GM12878 (cell line): ENCODE results near the gene ABCC3. TPM values are rescaled to one million over a fixed set of nuclear protein-coding genes. Genes with fewer than 3 reads are reported as not detected.

Source experiments
- ATAC-seq: fragments of 200-7000 bp; cut with Tn5 transposase; 3 replicates; pipeline ENCODE4 v1.9.1; 2020; ENCODE audit warnings: mild to moderate bottlenecking, moderate library complexity
- BruUV-seq: library from RNA; stranded (reverse); fragments of 400-500 nt; replicated peaks from 2 replicates; lab custom pipeline; 2021; lab: Mats Ljungman, UMichigan
- CTCF ChIA-PET: fragments of 300-600 bp; sonication (Branson Sonifier 250); formaldehyde crosslinking; extraction: SDS; loops from one replicate; lab custom pipeline; 2021; ENCODE audit warnings: inconsistent platforms; lab: Yijun Ruan, JAX
- POLR2A ChIA-PET: fragments of 350-600 bp; formaldehyde crosslinking; extraction: SDS; loops from one replicate; lab custom pipeline; 2021; ENCODE audit warnings: inconsistent platforms; lab: Charles Lee
- RAD21 ChIA-PET: fragments of 300-600 bp; sonication (Branson Sonifier 250); formaldehyde crosslinking; loops from one replicate; lab custom pipeline; 2023; ENCODE audit warnings: antibody characterized with exemption; ENCODE audit not compliant: unreplicated experiment; lab: Charles Lee
- SMC1A ChIA-PET: fragments of 300-600 bp; sonication (Branson Sonifier 250); formaldehyde crosslinking; loops from one replicate; lab custom pipeline; 2023; ENCODE audit not compliant: unreplicated experiment, uncharacterized antibody; lab: Charles Lee
- DNase-seq: peaks from one replicate; pipeline ENCODE4 v3.0.0-alpha.2; 2011; ENCODE audit warnings: low read depth, low spot score
- FAIRE-seq: peaks from 3 replicates; lab custom pipeline; 2011; peaks lifted over from hg19 to GRCh38; lab: Jason Lieb, UNC
- H2AFZ ChIP-seq: 2 replicates; pipeline ENCODE4 v1.6.0; 2011; ENCODE audit warnings: low read depth, low read length, control low read depth; ENCODE audit not compliant: control insufficient read depth
- H3K27ac ChIP-seq: 2 replicates; pipeline ENCODE4 v1.5.1; 2011; ENCODE audit warnings: control low read depth; ENCODE audit not compliant: control insufficient read depth, insufficient read depth
- H3K27me3 ChIP-seq, 2 experiments: replicated peaks in 1 of 2; 2 replicates each; pipeline versions ENCODE4 v1.6.0 to v1.6.1; 2011; ENCODE audit warnings: low read length in 1 of 2; ENCODE audit not compliant: control insufficient read depth in 2 of 2, insufficient read depth in 2 of 2
- H3K36me3 ChIP-seq, 2 experiments: 2 replicates each; pipeline ENCODE4 v1.5.1; 2011; ENCODE audit warnings: low read length in 1 of 2; ENCODE audit not compliant: control insufficient read depth in 2 of 2, insufficient read depth in 2 of 2
- H3K4me1 ChIP-seq: 2 replicates; pipeline ENCODE4 v1.6.1; 2011; ENCODE audit warnings: mild to moderate bottlenecking, low read length, moderate library complexity, mixed read lengths; ENCODE audit not compliant: control insufficient read depth, insufficient read depth
- H3K4me2 ChIP-seq: 2 replicates; pipeline ENCODE4 v1.6.0; 2011; ENCODE audit warnings: control low read depth; ENCODE audit not compliant: control insufficient read depth, insufficient read depth
- H3K4me3 ChIP-seq: fragments of 200-600 bp; sonication (generic); 2 replicates; pipeline ENCODE4 v1.5.1; 2016
- H3K79me2 ChIP-seq: 2 replicates; pipeline ENCODE4 v1.6.0; 2011; ENCODE audit warnings: low read length; ENCODE audit not compliant: control insufficient read depth, insufficient read depth
- H3K9ac ChIP-seq: 2 replicates; pipeline ENCODE4 v1.8.0; 2011; ENCODE audit warnings: low read length, control low read depth, mixed read lengths; ENCODE audit not compliant: control insufficient read depth, insufficient read depth
- H3K9me3 ChIP-seq: replicated peaks from 3 replicates; pipeline ENCODE4 v1.5.1; 2011; ENCODE audit warnings: mild to moderate bottlenecking, low read length; ENCODE audit not compliant: control insufficient read depth, insufficient read depth
- H4K20me1 ChIP-seq: 2 replicates; pipeline ENCODE4 v1.6.0; 2011; ENCODE audit not compliant: control insufficient read depth, insufficient read depth
- IKZF1 ChIP-seq: fragments of 450-650 bp; conservative IDR thresholded peaks from 2 replicates; pipeline ENCODE4 v1.6.1; 2017; ENCODE audit warnings: antibody characterized with exemption, mild to moderate bottlenecking
- IKZF2 ChIP-seq, 2 experiments: fragments of 450-650 bp; IDR thresholded peaks; 2 replicates each; pipeline ENCODE4 v1.6.1; 2017; ENCODE audit warnings: mild to moderate bottlenecking in 2 of 2, moderate library complexity in 2 of 2
- MEF2B ChIP-seq: fragments of 450-650 bp; IDR thresholded peaks from 2 replicates; pipeline ENCODE4 v1.6.1; 2018; ENCODE audit warnings: mild to moderate bottlenecking, moderate library complexity; ENCODE audit not compliant: partially characterized antibody, poor library complexity, severe bottlenecking
- NR2F1 ChIP-seq: fragments of 450-650 bp; conservative IDR thresholded peaks from 2 replicates; pipeline ENCODE4 v1.6.1; 2017; ENCODE audit warnings: mild to moderate bottlenecking
- POLR2AphosphoS5 ChIP-seq: IDR thresholded peaks from 2 replicates; pipeline ENCODE4 v1.6.1; 2011; ENCODE audit warnings: mild to moderate bottlenecking, low read length, inconsistent platforms
- WRNIP1 ChIP-seq: IDR thresholded peaks from 2 replicates; pipeline ENCODE4 v1.6.1; 2011; ENCODE audit warnings: low read depth, low read length, improper control_type of control experiment, borderline replicate concordance
- ZNF217 ChIP-seq: fragments of 450-650 bp; IDR thresholded peaks from 2 replicates; pipeline ENCODE4 v1.6.1; 2017; ENCODE audit warnings: antibody characterized with exemption, mild to moderate bottlenecking
- WGBS: methylation state at CpG from one replicate; pipeline ENCODE4 v1.1.6; 2016; ENCODE audit warnings: low lambda C conversion rate; ENCODE audit not compliant: insufficient replicate concordance, insufficient coverage; ENCODE audit errors: missing lambda C conversion rate; 5-methylcytosine and 5-hydroxymethylcytosine counted together
- in situ Hi-C: fragments of 300-500 bp; cut with MboI; formaldehyde crosslinking; loops from 9 replicates; pipeline ENCODE4 v1.14.3; 2018; ENCODE audit warnings: mixed read lengths
- intact Hi-C: fragments of 100-400 bp; cut with micrococcal nuclease; formaldehyde crosslinking; loops from one replicate; pipeline ENCODE4 v1.14.2; 2022; ENCODE audit not compliant: unreplicated experiment
- polyA plus RNA-seq, 11 experiments: library from polyadenylated mRNA; depleted of rRNA in 4 of 11; unstranded in 6 of 11; stranded (reverse) in 5 of 11; fragments of >200 nt; fragmentation: Nextera tagmentation in 4 of 11; fragmentation: Illumina TruSeq in 1 of 11; extraction: Ambion mirVana in 4 of 11; extraction: Trizol in 1 of 11; gene quantifications; 1 replicate in 1 of 11; 2 replicates in 10 of 11; pipeline versions ENCODE4 v1.2.1 to v1.2.3, GENCODE V29; 2011 to 2016; ENCODE audit warnings: inconsistent platforms in 2 of 11, missing spikeins in 2 of 11, low read depth in 1 of 11
- total RNA-seq, 4 experiments: library from RNA; depleted of rRNA in 3 of 4; stranded (reverse); fragments of >200 nt in 3 of 4; fragmentation: Illumina TruSeq in 1 of 4; extraction: Trizol in 1 of 4; gene quantifications; 2 replicates each; pipeline versions ENCODE4 v1.2.1 to v1.2.3, GENCODE V29; 2013 to 2021
- TF ChIP-seq, protein P1 (sequence below): fragments of 150-350 bp; IDR thresholded peaks from 2 replicates; pipeline ENCODE4 v1.6.1; 2016; ENCODE audit warnings: low read depth, low read length
- TF ChIP-seq, protein P2 (sequence below): fragments of 450-650 bp; IDR thresholded peaks from 2 replicates; pipeline ENCODE4 v1.6.1; 2017; ENCODE audit warnings: low read depth, mild to moderate bottlenecking, moderate library complexity
- TF ChIP-seq, protein P3 (sequence below): IDR thresholded peaks from 2 replicates; pipeline ENCODE4 v1.6.1; 2012; ENCODE audit warnings: low read depth, low read length, improper control_type of control experiment
- TF ChIP-seq, protein P4 (sequence below): fragments of 450-650 bp; IDR thresholded peaks from 2 replicates; pipeline ENCODE4 v1.6.1; 2016; ENCODE audit warnings: mild to moderate bottlenecking
- TF ChIP-seq, protein P5 (sequence below): fragments of 450-650 bp; IDR thresholded peaks from 2 replicates; pipeline ENCODE4 v1.6.1; 2017; ENCODE audit warnings: mild to moderate bottlenecking, moderate library complexity

Gene ABCC3
- total and polyA plus RNA-seq, 10 of the 15 experiments (the other 5 are each of a cell fraction or from before 2014, with no cell fraction given): 0.21 to 2.3 (median 0.71) TPM; not detected in 6

DNA sequence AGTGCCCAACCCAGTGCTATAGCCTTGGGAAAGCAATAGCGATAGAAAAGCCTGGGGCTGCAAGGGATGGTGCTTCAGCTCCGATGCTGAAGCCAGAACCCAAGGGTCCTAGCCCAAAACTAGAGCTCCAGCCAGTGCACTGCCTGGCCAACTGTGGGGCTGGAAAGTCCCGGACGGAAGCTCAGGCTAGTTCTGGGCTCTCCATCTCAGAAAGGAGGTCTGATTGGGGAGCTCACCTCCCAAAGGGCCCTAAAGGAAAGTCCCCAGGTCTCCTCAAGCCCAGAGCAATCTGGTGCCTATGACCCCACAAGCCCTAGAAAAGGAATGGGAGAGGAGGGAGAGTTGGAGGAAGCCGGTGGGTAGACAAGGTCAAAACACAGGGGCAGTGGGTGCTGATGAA lies 2.0 kb upstream of the ABCC3 start:
- in situ Hi-C loops: no loop called here
- H3K9ac ChIP-seq: no peak overlapping the region; the same call in 1 of the 2 replicates
- peak overlapping the region; percentile 46; the same call in 1 of the 2 replicates for H3K4me2 ChIP-seq
- peak overlapping the region; percentile 61 for H3K27ac ChIP-seq
- H3K9me3 ChIP-seq: no peaks in the 10 kb centered on the region
- FAIRE-seq (no peak), ATAC-seq (peak; percentile 71), DNase-seq (no peak)
- H3K4me3 ChIP-seq: no peak overlapping the region; the same call in 1 of the 2 replicates
- WGBS: 6% methylated on average over 5 of the region's 5 CpGs
- no TSS peak for BruUV-seq
- no peaks in the 10 kb centered on the region for H4K20me1 ChIP-seq
- H3K4me1 ChIP-seq: peaks cover 15% of the 10 kb centered on the region
- intact Hi-C loops: no loop called here
- ChIA-PET SMC1A (interaction anchor here (0.7 to 6.8 kb wide), 6 partner anchors 18 to 153 kb away, joined by 3 to 90 read pairs (median 4); no protein-coding TSS in a partner anchor), CTCF (interaction anchor here (0.9 to 17.1 kb wide), 11 partner anchors 8 to 521 kb away, joined by 3 to 211 read pairs (median 3); partner anchors contain the start of gene NME1), POLR2A (interaction anchor here (0.6 to 1.4 kb wide), 4 partner anchors 13 to 234 kb away, joined by 3 to 5 read pairs (median 4); partner anchors contain the start of gene TOB1), RAD21 (interaction anchor here (0.7 to 3.8 kb wide), 8 partner anchors 9 to 234 kb away, joined by 3 to 34 read pairs (median 4); partner anchors contain the start of gene TOB1)
- H3K27me3 ChIP-seq: peaks cover 0 to under 1% of the 10 kb centered on the region in 2 experiments; a peak in 2 of 4 replicates
- no peaks in the 10 kb centered on the region; the same call in 1 of the 2 replicates for H3K79me2 ChIP-seq
- no peak overlapping the region for H2AFZ ChIP-seq
- no peaks in the 10 kb centered on the region for H3K36me3 ChIP-seq
- TF ChIP-seq NR2F1 (peak; percentile 55; the same call in 1 of the 2 replicates), POLR2AphosphoS5 (0 out of 2 replicates have a peak, but pooled peaks have one; percentile 51), MEF2B (peak; percentile 62), IKZF1 (peak; percentile 58), ZNF217 (no peak), WRNIP1 (no peak), IKZF2 (IDR thresholded peaks at IDR 0.05) (peak in 1 of 2 experiments; percentile 42; a peak in 2 of 4 replicates)
- TF ChIP-seq, protein P1, sequence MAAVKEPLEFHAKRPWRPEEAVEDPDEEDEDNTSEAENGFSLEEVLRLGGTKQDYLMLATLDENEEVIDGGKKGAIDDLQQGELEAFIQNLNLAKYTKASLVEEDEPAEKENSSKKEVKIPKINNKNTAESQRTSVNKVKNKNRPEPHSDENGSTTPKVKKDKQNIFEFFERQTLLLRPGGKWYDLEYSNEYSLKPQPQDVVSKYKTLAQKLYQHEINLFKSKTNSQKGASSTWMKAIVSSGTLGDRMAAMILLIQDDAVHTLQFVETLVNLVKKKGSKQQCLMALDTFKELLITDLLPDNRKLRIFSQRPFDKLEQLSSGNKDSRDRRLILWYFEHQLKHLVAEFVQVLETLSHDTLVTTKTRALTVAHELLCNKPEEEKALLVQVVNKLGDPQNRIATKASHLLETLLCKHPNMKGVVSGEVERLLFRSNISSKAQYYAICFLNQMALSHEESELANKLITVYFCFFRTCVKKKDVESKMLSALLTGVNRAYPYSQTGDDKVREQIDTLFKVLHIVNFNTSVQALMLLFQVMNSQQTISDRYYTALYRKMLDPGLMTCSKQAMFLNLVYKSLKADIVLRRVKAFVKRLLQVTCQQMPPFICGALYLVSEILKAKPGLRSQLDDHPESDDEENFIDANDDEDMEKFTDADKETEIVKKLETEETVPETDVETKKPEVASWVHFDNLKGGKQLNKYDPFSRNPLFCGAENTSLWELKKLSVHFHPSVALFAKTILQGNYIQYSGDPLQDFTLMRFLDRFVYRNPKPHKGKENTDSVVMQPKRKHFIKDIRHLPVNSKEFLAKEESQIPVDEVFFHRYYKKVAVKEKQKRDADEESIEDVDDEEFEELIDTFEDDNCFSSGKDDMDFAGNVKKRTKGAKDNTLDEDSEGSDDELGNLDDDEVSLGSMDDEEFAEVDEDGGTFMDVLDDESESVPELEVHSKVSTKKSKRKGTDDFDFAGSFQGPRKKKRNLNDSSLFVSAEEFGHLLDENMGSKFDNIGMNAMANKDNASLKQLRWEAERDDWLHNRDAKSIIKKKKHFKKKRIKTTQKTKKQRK: no peak
- TF ChIP-seq, protein P2, sequence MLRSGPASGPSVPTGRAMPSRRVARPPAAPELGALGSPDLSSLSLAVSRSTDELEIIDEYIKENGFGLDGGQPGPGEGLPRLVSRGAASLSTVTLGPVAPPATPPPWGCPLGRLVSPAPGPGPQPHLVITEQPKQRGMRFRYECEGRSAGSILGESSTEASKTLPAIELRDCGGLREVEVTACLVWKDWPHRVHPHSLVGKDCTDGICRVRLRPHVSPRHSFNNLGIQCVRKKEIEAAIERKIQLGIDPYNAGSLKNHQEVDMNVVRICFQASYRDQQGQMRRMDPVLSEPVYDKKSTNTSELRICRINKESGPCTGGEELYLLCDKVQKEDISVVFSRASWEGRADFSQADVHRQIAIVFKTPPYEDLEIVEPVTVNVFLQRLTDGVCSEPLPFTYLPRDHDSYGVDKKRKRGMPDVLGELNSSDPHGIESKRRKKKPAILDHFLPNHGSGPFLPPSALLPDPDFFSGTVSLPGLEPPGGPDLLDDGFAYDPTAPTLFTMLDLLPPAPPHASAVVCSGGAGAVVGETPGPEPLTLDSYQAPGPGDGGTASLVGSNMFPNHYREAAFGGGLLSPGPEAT: peak; percentile 80
- TF ChIP-seq, protein P3, sequence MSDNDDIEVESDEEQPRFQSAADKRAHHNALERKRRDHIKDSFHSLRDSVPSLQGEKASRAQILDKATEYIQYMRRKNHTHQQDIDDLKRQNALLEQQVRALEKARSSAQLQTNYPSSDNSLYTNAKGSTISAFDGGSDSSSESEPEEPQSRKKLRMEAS: no peak
- TF ChIP-seq, protein P4, sequence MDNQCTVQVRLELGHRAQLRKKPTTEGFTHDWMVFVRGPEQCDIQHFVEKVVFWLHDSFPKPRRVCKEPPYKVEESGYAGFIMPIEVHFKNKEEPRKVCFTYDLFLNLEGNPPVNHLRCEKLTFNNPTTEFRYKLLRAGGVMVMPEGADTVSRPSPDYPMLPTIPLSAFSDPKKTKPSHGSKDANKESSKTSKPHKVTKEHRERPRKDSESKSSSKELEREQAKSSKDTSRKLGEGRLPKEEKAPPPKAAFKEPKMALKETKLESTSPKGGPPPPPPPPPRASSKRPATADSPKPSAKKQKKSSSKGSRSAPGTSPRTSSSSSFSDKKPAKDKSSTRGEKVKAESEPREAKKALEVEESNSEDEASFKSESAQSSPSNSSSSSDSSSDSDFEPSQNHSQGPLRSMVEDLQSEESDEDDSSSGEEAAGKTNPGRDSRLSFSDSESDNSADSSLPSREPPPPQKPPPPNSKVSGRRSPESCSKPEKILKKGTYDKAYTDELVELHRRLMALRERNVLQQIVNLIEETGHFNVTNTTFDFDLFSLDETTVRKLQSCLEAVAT: peak; percentile 83
- TF ChIP-seq, protein P5, sequence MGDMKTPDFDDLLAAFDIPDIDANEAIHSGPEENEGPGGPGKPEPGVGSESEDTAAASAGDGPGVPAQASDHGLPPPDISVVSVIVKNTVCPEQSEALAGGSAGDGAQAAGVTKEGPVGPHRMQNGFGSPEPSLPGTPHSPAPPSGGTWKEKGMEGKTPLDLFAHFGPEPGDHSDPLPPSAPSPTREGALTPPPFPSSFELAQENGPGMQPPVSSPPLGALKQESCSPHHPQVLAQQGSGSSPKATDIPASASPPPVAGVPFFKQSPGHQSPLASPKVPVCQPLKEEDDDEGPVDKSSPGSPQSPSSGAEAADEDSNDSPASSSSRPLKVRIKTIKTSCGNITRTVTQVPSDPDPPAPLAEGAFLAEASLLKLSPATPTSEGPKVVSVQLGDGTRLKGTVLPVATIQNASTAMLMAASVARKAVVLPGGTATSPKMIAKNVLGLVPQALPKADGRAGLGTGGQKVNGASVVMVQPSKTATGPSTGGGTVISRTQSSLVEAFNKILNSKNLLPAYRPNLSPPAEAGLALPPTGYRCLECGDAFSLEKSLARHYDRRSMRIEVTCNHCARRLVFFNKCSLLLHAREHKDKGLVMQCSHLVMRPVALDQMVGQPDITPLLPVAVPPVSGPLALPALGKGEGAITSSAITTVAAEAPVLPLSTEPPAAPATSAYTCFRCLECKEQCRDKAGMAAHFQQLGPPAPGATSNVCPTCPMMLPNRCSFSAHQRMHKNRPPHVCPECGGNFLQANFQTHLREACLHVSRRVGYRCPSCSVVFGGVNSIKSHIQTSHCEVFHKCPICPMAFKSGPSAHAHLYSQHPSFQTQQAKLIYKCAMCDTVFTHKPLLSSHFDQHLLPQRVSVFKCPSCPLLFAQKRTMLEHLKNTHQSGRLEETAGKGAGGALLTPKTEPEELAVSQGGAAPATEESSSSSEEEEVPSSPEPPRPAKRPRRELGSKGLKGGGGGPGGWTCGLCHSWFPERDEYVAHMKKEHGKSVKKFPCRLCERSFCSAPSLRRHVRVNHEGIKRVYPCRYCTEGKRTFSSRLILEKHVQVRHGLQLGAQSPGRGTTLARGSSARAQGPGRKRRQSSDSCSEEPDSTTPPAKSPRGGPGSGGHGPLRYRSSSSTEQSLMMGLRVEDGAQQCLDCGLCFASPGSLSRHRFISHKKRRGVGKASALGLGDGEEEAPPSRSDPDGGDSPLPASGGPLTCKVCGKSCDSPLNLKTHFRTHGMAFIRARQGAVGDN: peak; percentile 12; the same call in 1 of the 2 replicates
